HepG2 (cell line): ENCODE measurements around the gene ZFYVE28. TPM values are rescaled to one million over a fixed set of nuclear protein-coding genes. Genes with fewer than 3 reads are reported as not detected.

ENCODE experiments used
- CBX2 ChIP-seq, 2 experiments: fragments of 200-600 bp in 1 of 2; sonication (generic); formaldehyde crosslinking in 1 of 2; IDR thresholded peaks; 2 replicates each; pipeline versions ENCODE4 v1.7.0 to v1.8.1; 2018 to 2022; ENCODE audit warnings: low read depth in 2 of 2, low read length in 1 of 2, mild to moderate bottlenecking in 1 of 2, missing genetic modification reagents in 1 of 2
- GATAD2A ChIP-seq: IDR thresholded peaks from 2 replicates; pipeline ENCODE4 v1.6.1; 2016
- POGZ ChIP-seq: sonication (generic); formaldehyde crosslinking; IDR thresholded peaks from 2 replicates; pipeline ENCODE4 v1.4.0; 2020; ENCODE audit warnings: mild to moderate bottlenecking, missing genetic modification reagents
- PTBP1 ChIP-seq: fragments of 200-400 bp; formaldehyde crosslinking; IDR thresholded peaks from 2 replicates; pipeline ENCODE4 v1.6.1; 2018; ENCODE audit warnings: low read length, low read depth; ENCODE audit not compliant: poor library complexity, severe bottlenecking
- REXO4 ChIP-seq: sonication (generic); formaldehyde crosslinking; IDR thresholded peaks from 2 replicates; pipeline ENCODE4 v1.8.0; 2022; ENCODE audit warnings: missing genetic modification reagents, mild to moderate bottlenecking, borderline replicate concordance
- TCF7L2 ChIP-seq: IDR thresholded peaks from 2 replicates; pipeline ENCODE4 v1.6.1; 2011; ENCODE audit warnings: mild to moderate bottlenecking, low read depth, low read length, moderate library complexity
- ZFP36L1 ChIP-seq: sonication (generic); formaldehyde crosslinking; IDR thresholded peaks from 2 replicates; pipeline ENCODE4 v1.8.0; 2022; ENCODE audit warnings: mild to moderate bottlenecking, missing genetic modification reagents, moderate library complexity
- ZNF136 ChIP-seq: sonication (generic); formaldehyde crosslinking; IDR thresholded peaks from 2 replicates; pipeline ENCODE4 v1.8.1; 2022; ENCODE audit warnings: low read depth, mild to moderate bottlenecking, moderate library complexity, missing genetic modification reagents
- ZNF234 ChIP-seq: sonication (generic); formaldehyde crosslinking; conservative IDR thresholded peaks from 2 replicates; pipeline ENCODE4 v1.5.1; 2020; ENCODE audit warnings: mild to moderate bottlenecking, missing genetic modification reagents
- ZNF672 ChIP-seq: sonication (generic); formaldehyde crosslinking; IDR thresholded peaks from 2 replicates; pipeline ENCODE4 v1.8.1; 2022; ENCODE audit warnings: missing genetic modification reagents
- ZNF703 ChIP-seq: sonication (generic); formaldehyde crosslinking; IDR thresholded peaks from 2 replicates; pipeline ENCODE4 v1.5.1; 2020; ENCODE audit warnings: missing genetic modification reagents, mild to moderate bottlenecking, moderate library complexity, borderline replicate concordance
- ZNF713 ChIP-seq: sonication (generic); formaldehyde crosslinking; IDR thresholded peaks from 2 replicates; pipeline ENCODE4 v1.4.0; 2020; ENCODE audit warnings: mild to moderate bottlenecking, missing genetic modification reagents
- ZNF850 ChIP-seq: sonication (generic); formaldehyde crosslinking; conservative IDR thresholded peaks from 2 replicates; pipeline ENCODE4 v1.9.0; 2021; ENCODE audit warnings: mild to moderate bottlenecking, missing genetic modification reagents
- ZSCAN20 ChIP-seq: sonication (generic); formaldehyde crosslinking; IDR thresholded peaks from 2 replicates; pipeline ENCODE4 v1.4.0; 2020; ENCODE audit warnings: missing genetic modification reagents, mild to moderate bottlenecking, borderline replicate concordance
- polyA plus RNA-seq, 8 experiments: library from polyadenylated mRNA; depleted of rRNA in 3 of 8; stranded (reverse) in 7 of 8; unstranded in 1 of 8; fragments of >200 nt; fragmentation: Illumina TruSeq in 4 of 8; extraction: Trizol in 4 of 8; gene quantifications; 2 replicates each; pipeline versions ENCODE4 v1.2.1 to v1.2.3, GENCODE V29; 2011 to 2016; ENCODE audit warnings: low read depth in 4 of 8, missing spikeins in 1 of 8, mixed read lengths in 1 of 8; ENCODE audit not compliant: insufficient read depth in 1 of 8
- total RNA-seq, 5 experiments: library from RNA; depleted of rRNA; stranded (reverse); fragments of >200 nt; fragmentation: Illumina TruSeq; extraction: Trizol; gene quantifications; 2 replicates each; pipeline ENCODE4 v1.2.3, GENCODE V29; 2016; ENCODE audit warnings: low read depth in 1 of 5
- TF ChIP-seq, protein P1 (sequence below): fragments of 450-650 bp; IDR thresholded peaks from 2 replicates; pipeline ENCODE4 v1.6.1; 2016
- TF ChIP-seq, protein P2 (sequence below): IDR thresholded peaks from 2 replicates; pipeline ENCODE4 v1.6.1; 2012; ENCODE audit warnings: low read length, improper control_type of control experiment
- TF ChIP-seq, protein P3 (sequence below): IDR thresholded peaks from 2 replicates; pipeline ENCODE4 v1.6.1; 2016; ENCODE audit warnings: missing compliant biosample characterization, missing genetic modification reagents, borderline replicate concordance
- TF ChIP-seq, protein P4 (sequence below): sonication (generic); formaldehyde crosslinking; IDR thresholded peaks from 2 replicates; pipeline ENCODE4 v1.4.0; 2020; ENCODE audit warnings: mild to moderate bottlenecking, missing genetic modification reagents

The ZFYVE28 gene
- total and polyA plus RNA-seq, 2 of the 13 experiments (the other 11 are each of a cell fraction or from before 2014, with no cell fraction given): 0.12 to 0.22 TPM

DNA sequence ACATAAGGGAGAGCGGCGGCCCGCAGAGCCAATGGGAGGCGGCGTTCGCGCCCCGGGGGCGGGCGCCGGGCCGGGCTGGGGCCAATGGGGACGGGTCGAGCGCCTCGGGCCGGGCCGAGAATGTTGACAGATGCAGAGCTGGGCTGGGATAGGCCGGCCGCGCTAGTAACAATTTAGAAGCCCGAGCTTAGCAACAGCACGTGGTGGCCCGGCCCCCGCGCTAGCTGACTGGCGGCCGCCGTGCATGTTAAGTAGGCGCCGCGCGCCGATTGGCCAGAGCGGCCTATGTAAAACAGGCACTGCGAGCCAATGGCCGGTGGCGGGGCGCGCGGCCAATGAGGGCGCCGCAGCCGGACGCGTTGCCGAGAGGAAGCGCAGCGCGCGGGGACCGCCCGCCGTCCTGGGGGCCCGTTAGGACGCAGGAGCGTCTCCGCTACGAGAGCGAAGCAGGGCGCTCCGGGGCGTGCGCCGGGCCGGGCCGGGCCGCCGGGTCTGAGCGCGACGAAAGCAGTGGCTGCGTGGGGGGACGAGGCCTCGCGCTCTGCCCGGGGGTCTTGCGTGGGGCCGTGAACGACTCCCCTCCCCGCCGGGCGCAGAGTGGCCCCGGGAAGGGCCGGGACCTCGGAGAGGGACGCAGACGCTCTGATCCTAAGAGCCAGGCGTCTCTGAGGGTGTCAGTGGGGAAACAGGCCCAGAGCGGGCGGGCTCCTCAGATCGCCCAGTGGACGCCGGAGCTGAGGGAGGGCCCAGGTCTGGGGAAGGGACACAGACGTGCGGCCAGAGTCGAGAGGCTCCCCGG is 156.1 kb downstream of the ZFYVE28 start (continued):
- TF ChIP-seq PTBP1 (no peak), ZNF703 (CRISPR knock-in tag) (no peak; the same call in 1 of the 2 replicates), ZNF850 (CRISPR knock-in tag) (no peak), CBX2 (IDR thresholded peaks at IDR 0.05; ENCODE audit: low read depth, low read length) (no peak), CBX2 (CRISPR knock-in tag; IDR thresholded peaks at IDR 0.05; ENCODE audit: low read depth) (no peak), ZSCAN20 (CRISPR knock-in tag) (peak; percentile 82; the same call in 1 of the 2 replicates), ZFP36L1 (CRISPR knock-in tag) (peak; percentile 54; the same call in 1 of the 2 replicates), ZNF713 (CRISPR knock-in tag) (0 out of 2 replicates have a peak, but pooled peaks have one; percentile 37), GATAD2A (CRISPR knock-in tag) (no peak), POGZ (CRISPR knock-in tag) (peak; percentile 28; the same call in 1 of the 2 replicates), TCF7L2 (no peak), ZNF234 (CRISPR knock-in tag) (peak; percentile 60; the same call in 1 of the 2 replicates), REXO4 (CRISPR knock-in tag) (peak; percentile 79; the same call in 1 of the 2 replicates), ZNF136 (CRISPR knock-in tag) (no peak), ZNF672 (CRISPR knock-in tag) (no peak)
- TF ChIP-seq, protein P1, sequence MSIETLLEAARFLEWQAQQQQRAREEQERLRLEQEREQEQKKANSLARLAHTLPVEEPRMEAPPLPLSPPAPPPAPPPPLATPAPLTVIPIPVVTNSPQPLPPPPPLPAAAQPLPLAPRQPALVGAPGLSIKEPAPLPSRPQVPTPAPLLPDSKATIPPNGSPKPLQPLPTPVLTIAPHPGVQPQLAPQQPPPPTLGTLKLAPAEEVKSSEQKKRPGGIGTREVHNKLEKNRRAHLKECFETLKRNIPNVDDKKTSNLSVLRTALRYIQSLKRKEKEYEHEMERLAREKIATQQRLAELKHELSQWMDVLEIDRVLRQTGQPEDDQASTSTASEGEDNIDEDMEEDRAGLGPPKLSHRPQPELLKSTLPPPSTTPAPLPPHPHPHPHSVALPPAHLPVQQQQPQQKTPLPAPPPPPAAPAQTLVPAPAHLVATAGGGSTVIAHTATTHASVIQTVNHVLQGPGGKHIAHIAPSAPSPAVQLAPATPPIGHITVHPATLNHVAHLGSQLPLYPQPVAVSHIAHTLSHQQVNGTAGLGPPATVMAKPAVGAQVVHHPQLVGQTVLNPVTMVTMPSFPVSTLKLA: peak; percentile 87
- TF ChIP-seq, protein P2, sequence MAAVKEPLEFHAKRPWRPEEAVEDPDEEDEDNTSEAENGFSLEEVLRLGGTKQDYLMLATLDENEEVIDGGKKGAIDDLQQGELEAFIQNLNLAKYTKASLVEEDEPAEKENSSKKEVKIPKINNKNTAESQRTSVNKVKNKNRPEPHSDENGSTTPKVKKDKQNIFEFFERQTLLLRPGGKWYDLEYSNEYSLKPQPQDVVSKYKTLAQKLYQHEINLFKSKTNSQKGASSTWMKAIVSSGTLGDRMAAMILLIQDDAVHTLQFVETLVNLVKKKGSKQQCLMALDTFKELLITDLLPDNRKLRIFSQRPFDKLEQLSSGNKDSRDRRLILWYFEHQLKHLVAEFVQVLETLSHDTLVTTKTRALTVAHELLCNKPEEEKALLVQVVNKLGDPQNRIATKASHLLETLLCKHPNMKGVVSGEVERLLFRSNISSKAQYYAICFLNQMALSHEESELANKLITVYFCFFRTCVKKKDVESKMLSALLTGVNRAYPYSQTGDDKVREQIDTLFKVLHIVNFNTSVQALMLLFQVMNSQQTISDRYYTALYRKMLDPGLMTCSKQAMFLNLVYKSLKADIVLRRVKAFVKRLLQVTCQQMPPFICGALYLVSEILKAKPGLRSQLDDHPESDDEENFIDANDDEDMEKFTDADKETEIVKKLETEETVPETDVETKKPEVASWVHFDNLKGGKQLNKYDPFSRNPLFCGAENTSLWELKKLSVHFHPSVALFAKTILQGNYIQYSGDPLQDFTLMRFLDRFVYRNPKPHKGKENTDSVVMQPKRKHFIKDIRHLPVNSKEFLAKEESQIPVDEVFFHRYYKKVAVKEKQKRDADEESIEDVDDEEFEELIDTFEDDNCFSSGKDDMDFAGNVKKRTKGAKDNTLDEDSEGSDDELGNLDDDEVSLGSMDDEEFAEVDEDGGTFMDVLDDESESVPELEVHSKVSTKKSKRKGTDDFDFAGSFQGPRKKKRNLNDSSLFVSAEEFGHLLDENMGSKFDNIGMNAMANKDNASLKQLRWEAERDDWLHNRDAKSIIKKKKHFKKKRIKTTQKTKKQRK: no peak
- TF ChIP-seq, protein P3, sequence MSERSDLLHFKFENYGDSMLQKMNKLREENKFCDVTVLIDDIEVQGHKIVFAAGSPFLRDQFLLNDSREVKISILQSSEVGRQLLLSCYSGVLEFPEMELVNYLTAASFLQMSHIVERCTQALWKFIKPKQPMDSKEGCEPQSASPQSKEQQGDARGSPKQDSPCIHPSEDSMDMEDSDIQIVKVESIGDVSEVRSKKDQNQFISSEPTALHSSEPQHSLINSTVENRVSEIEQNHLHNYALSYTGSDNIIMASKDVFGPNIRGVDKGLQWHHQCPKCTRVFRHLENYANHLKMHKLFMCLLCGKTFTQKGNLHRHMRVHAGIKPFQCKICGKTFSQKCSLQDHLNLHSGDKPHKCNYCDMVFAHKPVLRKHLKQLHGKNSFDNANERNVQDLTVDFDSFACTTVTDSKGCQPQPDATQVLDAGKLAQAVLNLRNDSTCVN (CRISPR knock-in tag): no peak
- TF ChIP-seq, protein P4, sequence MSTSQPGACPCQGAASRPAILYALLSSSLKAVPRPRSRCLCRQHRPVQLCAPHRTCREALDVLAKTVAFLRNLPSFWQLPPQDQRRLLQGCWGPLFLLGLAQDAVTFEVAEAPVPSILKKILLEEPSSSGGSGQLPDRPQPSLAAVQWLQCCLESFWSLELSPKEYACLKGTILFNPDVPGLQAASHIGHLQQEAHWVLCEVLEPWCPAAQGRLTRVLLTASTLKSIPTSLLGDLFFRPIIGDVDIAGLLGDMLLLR: peak; percentile 27; the same call in 1 of the 2 replicates
